Endodermal cell (in vitro differentiated cells): Measurements from ENCODE around the gene RAPGEF2. TPM values are rescaled to one million over a fixed set of nuclear protein-coding genes. Genes with fewer than 3 reads are reported as not detected.
A peak's percentile ranks its signal among the peaks of the same experiment; 100 is the strongest.

ENCODE experiments used
- DNase-seq: peaks from one replicate; pipeline ENCODE4 v3.0.0-alpha.2; 2017
- H3K27ac ChIP-seq: 2 replicates; pipeline ENCODE4 v1.5.1; 2013; ENCODE audit warnings: mild to moderate bottlenecking, low read depth, low read length, moderate library complexity
- H3K27me3 ChIP-seq: 2 replicates; pipeline ENCODE4 v1.6.1; 2013; ENCODE audit warnings: mild to moderate bottlenecking, low read length, moderate library complexity; ENCODE audit not compliant: insufficient read depth, control insufficient read depth, poor library complexity, severe bottlenecking
- H3K36me3 ChIP-seq: 2 replicates; pipeline ENCODE4 v1.7.0; 2013; ENCODE audit warnings: mild to moderate bottlenecking, low read length, moderate library complexity; ENCODE audit not compliant: control insufficient read depth, insufficient read depth
- H3K4me1 ChIP-seq: one replicate; pipeline ENCODE4 v1.7.0; 2013; ENCODE audit warnings: low read length; ENCODE audit not compliant: control insufficient read depth, insufficient read depth
- H3K4me3 ChIP-seq: 2 replicates; pipeline ENCODE4 v1.5.1; 2013; ENCODE audit warnings: mild to moderate bottlenecking, low read length, moderate library complexity
- H3K9ac ChIP-seq: 2 replicates; pipeline ENCODE4 v1.6.1; 2013; ENCODE audit warnings: mild to moderate bottlenecking, low read length, moderate library complexity; ENCODE audit not compliant: poor library complexity, severe bottlenecking; ENCODE audit errors: extremely low read depth
- H3K9me3 ChIP-seq: 2 replicates; pipeline ENCODE4 v1.6.1; 2013; ENCODE audit warnings: mild to moderate bottlenecking, low read length, moderate library complexity; ENCODE audit not compliant: control insufficient read depth
- H3K27ac Mint-ChIP-seq: 2 replicates; pipeline ENCODE4 v1.8.0; 2020; ENCODE audit warnings: mixed read lengths
- H3K27me3 Mint-ChIP-seq: 2 replicates; pipeline ENCODE4 v1.8.0; 2021; ENCODE audit warnings: mild to moderate bottlenecking, mixed read lengths; ENCODE audit not compliant: insufficient read depth
- H3K36me3 Mint-ChIP-seq: 2 replicates; pipeline ENCODE4 v1.8.0; 2020; ENCODE audit warnings: low read depth, mixed read lengths
- H3K4me1 Mint-ChIP-seq: 2 replicates; pipeline ENCODE4 v1.8.0; 2020; ENCODE audit warnings: mixed read lengths
- H3K4me3 Mint-ChIP-seq: 2 replicates; pipeline ENCODE4 v1.8.0; 2020; ENCODE audit warnings: mild to moderate bottlenecking, moderate library complexity, mixed read lengths
- H3K9me3 Mint-ChIP-seq: 2 replicates; pipeline ENCODE4 v1.8.0; 2020; ENCODE audit warnings: mild to moderate bottlenecking, mixed read lengths
- CTCF ChIP-seq: fragments of 200-600 bp; sonication (generic); conservative IDR thresholded peaks from 2 replicates; pipeline ENCODE4 v1.5.0; 2021; ENCODE audit warnings: antibody characterized with exemption, mild to moderate bottlenecking
- WGBS, 2 experiments: methylation state at CpG; one replicate each; pipeline versions ENCODE4 v1.1.5 to v1.1.7; 2013; ENCODE audit warnings: missing lambda C conversion rate in 2 of 2, mixed read lengths in 1 of 2; ENCODE audit not compliant: insufficient coverage in 1 of 2, insufficient read length in 1 of 2; 5-methylcytosine and 5-hydroxymethylcytosine counted together
- total RNA-seq, 2 donors: library from RNA; stranded (reverse); fragmentation: NEBNext Ultra II Directional in 1 of 2; extraction: Animal tissue kit (Norgen Biotek cat#: 25700) in 1 of 2; gene quantifications; 2 replicates in 1 of 2; 3 replicates in 1 of 2; pipeline ENCODE4 v1.2.1, GENCODE V29; 2021

RAPGEF2 gene
- total RNA-seq, 2 donors from 2014 or later = 63.4 to 78.2 TPM

GRCh38 chr4:159273841-159274240, 171.0 kb downstream of the RAPGEF2 start:
- Mint-ChIP-seq H3K4me1 (peaks cover 7% of the 10 kb centered on the region), H3K36me3 (peaks cover 5% of the 10 kb centered on the region), H3K4me3 (no peak overlapping the region), H3K9me3 (no peaks in the 10 kb centered on the region), H3K27ac (no peak overlapping the region), H3K27me3 (no peaks in the 10 kb centered on the region)
- Histone ChIP-seq H3K9me3 (no peaks in the 10 kb centered on the region), H3K36me3 (peaks cover 5% of the 10 kb centered on the region), H3K9ac (no peak overlapping the region), H3K4me3 (no peak overlapping the region), H3K4me1 (no peaks in the 10 kb centered on the region), H3K27ac (no peak overlapping the region), H3K27me3 (no peaks in the 10 kb centered on the region)
- no peak for TF ChIP-seq CTCF
- 81 to 90% methylated on average over 4 to 9 of the region's 9 CpGs for WGBS, 2 experiments
- DNase-seq = no peak

- DNase-seq = no peak
- Mint-ChIP-seq H3K27ac (no peak overlapping the region), H3K9me3 (no peaks in the 10 kb centered on the region), H3K36me3 (peaks cover 23% of the 10 kb centered on the region), H3K4me1 (peaks cover 15% of the 10 kb centered on the region), H3K4me3 (no peak overlapping the region), H3K27me3 (no peaks in the 10 kb centered on the region)
- Histone ChIP-seq H3K9me3 (no peaks in the 10 kb centered on the region), H3K36me3 (peaks cover 3% of the 10 kb centered on the region), H3K27ac (no peak overlapping the region), H3K4me1 (peaks cover 4% of the 10 kb centered on the region), H3K4me3 (no peak overlapping the region), H3K27me3 (no peaks in the 10 kb centered on the region), H3K9ac (no peak overlapping the region)
- WGBS, 2 experiments = 93 to 96% methylated on average over 4 of the region's 5 CpGs
- no peak for TF ChIP-seq CTCF
These were observed 175.5 kb downstream of the RAPGEF2 start for GRCh38 chr4:159278399-159278798.

GRCh38 chr4:159279084-159279483, 176.2 kb downstream of the RAPGEF2 start:
- Mint-ChIP-seq H3K4me3 (no peak overlapping the region), H3K36me3 (peaks cover 23% of the 10 kb centered on the region), H3K27me3 (no peaks in the 10 kb centered on the region), H3K4me1 (peaks cover 20% of the 10 kb centered on the region), H3K9me3 (no peaks in the 10 kb centered on the region), H3K27ac (peak overlapping the region; percentile 39)
- H3K9me3 ChIP-seq = no peaks in the 10 kb centered on the region
- peaks cover 3% of the 10 kb centered on the region for H3K36me3 ChIP-seq
- no peak for TF ChIP-seq CTCF
- 97 to 100% methylated on average over 4 to 6 of the region's 6 CpGs for WGBS, 2 experiments
- no peak overlapping the region for H3K9ac ChIP-seq
- H3K4me1 ChIP-seq = peaks cover 4% of the 10 kb centered on the region
- no peak for DNase-seq
- no peak overlapping the region for H3K27ac ChIP-seq
- no peaks in the 10 kb centered on the region for H3K27me3 ChIP-seq
- H3K4me3 ChIP-seq = no peak overlapping the region
